GM12878 (cell line): ENCODE results near the gene COQ9. TPM values are rescaled to one million over a fixed set of nuclear protein-coding genes. Genes with fewer than 3 reads are reported as not detected.
A peak's percentile ranks its signal among the peaks of the same experiment; 100 is the strongest.

ENCODE experiments used
- ATAC-seq: fragments of 200-7000 bp; cut with Tn5 transposase; 3 replicates; pipeline ENCODE4 v1.9.1; 2020; ENCODE audit warnings: mild to moderate bottlenecking, moderate library complexity
- BruUV-seq: library from RNA; stranded (reverse); fragments of 400-500 nt; replicated peaks from 2 replicates; lab custom pipeline; 2021; lab: Mats Ljungman, UMichigan
- CTCF ChIA-PET: fragments of 300-600 bp; sonication (Branson Sonifier 250); formaldehyde crosslinking; extraction: SDS; loops from one replicate; lab custom pipeline; 2021; ENCODE audit warnings: inconsistent platforms; lab: Yijun Ruan, JAX
- POLR2A ChIA-PET: fragments of 350-600 bp; formaldehyde crosslinking; extraction: SDS; loops from one replicate; lab custom pipeline; 2021; ENCODE audit warnings: inconsistent platforms; lab: Charles Lee
- RAD21 ChIA-PET: fragments of 300-600 bp; sonication (Branson Sonifier 250); formaldehyde crosslinking; loops from one replicate; lab custom pipeline; 2023; ENCODE audit warnings: antibody characterized with exemption; ENCODE audit not compliant: unreplicated experiment; lab: Charles Lee
- SMC1A ChIA-PET: fragments of 300-600 bp; sonication (Branson Sonifier 250); formaldehyde crosslinking; loops from one replicate; lab custom pipeline; 2023; ENCODE audit not compliant: unreplicated experiment, uncharacterized antibody; lab: Charles Lee
- DNase-seq: peaks from one replicate; pipeline ENCODE4 v3.0.0-alpha.2; 2011; ENCODE audit warnings: low read depth, low spot score
- FAIRE-seq: peaks from 3 replicates; lab custom pipeline; 2011; peaks lifted over from hg19 to GRCh38; lab: Jason Lieb, UNC
- H2AFZ ChIP-seq: 2 replicates; pipeline ENCODE4 v1.6.0; 2011; ENCODE audit warnings: low read depth, low read length, control low read depth; ENCODE audit not compliant: control insufficient read depth
- H3K27ac ChIP-seq: 2 replicates; pipeline ENCODE4 v1.5.1; 2011; ENCODE audit warnings: control low read depth; ENCODE audit not compliant: control insufficient read depth, insufficient read depth
- H3K27me3 ChIP-seq, 2 experiments: replicated peaks in 1 of 2; 2 replicates each; pipeline versions ENCODE4 v1.6.0 to v1.6.1; 2011; ENCODE audit warnings: low read length in 1 of 2; ENCODE audit not compliant: control insufficient read depth in 2 of 2, insufficient read depth in 2 of 2
- H3K36me3 ChIP-seq, 2 experiments: 2 replicates each; pipeline ENCODE4 v1.5.1; 2011; ENCODE audit warnings: low read length in 1 of 2; ENCODE audit not compliant: control insufficient read depth in 2 of 2, insufficient read depth in 2 of 2
- H3K4me1 ChIP-seq: 2 replicates; pipeline ENCODE4 v1.6.1; 2011; ENCODE audit warnings: mild to moderate bottlenecking, low read length, moderate library complexity, mixed read lengths; ENCODE audit not compliant: control insufficient read depth, insufficient read depth
- H3K4me2 ChIP-seq: 2 replicates; pipeline ENCODE4 v1.6.0; 2011; ENCODE audit warnings: control low read depth; ENCODE audit not compliant: control insufficient read depth, insufficient read depth
- H3K4me3 ChIP-seq: fragments of 200-600 bp; sonication (generic); 2 replicates; pipeline ENCODE4 v1.5.1; 2016
- H3K79me2 ChIP-seq: 2 replicates; pipeline ENCODE4 v1.6.0; 2011; ENCODE audit warnings: low read length; ENCODE audit not compliant: control insufficient read depth, insufficient read depth
- H3K9ac ChIP-seq: 2 replicates; pipeline ENCODE4 v1.8.0; 2011; ENCODE audit warnings: low read length, control low read depth, mixed read lengths; ENCODE audit not compliant: control insufficient read depth, insufficient read depth
- H3K9me3 ChIP-seq: replicated peaks from 3 replicates; pipeline ENCODE4 v1.5.1; 2011; ENCODE audit warnings: mild to moderate bottlenecking, low read length; ENCODE audit not compliant: control insufficient read depth, insufficient read depth
- H4K20me1 ChIP-seq: 2 replicates; pipeline ENCODE4 v1.6.0; 2011; ENCODE audit not compliant: control insufficient read depth, insufficient read depth
- CTCF ChIP-seq, 3 experiments: IDR thresholded peaks in 2 of 3; conservative IDR thresholded peaks in 1 of 3; 2 replicates each; pipeline ENCODE4 v1.5.1; 2011; ENCODE audit warnings: low read depth in 3 of 3, low read length in 3 of 3, mild to moderate bottlenecking in 3 of 3, control low read depth in 2 of 3, moderate library complexity in 2 of 3, inconsistent platforms in 1 of 3, mixed read lengths in 1 of 3; ENCODE audit not compliant: control insufficient read depth in 2 of 3, insufficient read depth in 1 of 3; ENCODE audit errors: extremely low read depth in 1 of 3
- MEF2B ChIP-seq: fragments of 450-650 bp; IDR thresholded peaks from 2 replicates; pipeline ENCODE4 v1.6.1; 2018; ENCODE audit warnings: mild to moderate bottlenecking, moderate library complexity; ENCODE audit not compliant: partially characterized antibody, poor library complexity, severe bottlenecking
- POLR2AphosphoS5 ChIP-seq: IDR thresholded peaks from 2 replicates; pipeline ENCODE4 v1.6.1; 2011; ENCODE audit warnings: mild to moderate bottlenecking, low read length, inconsistent platforms
- ZBTB4 ChIP-seq: fragments of 450-650 bp; formaldehyde crosslinking; IDR thresholded peaks from 2 replicates; pipeline ENCODE4 v1.4.0; 2022; ENCODE audit warnings: mild to moderate bottlenecking, moderate library complexity
- whole genome bisulfite sequencing: methylation state at CpG from one replicate; pipeline ENCODE4 v1.1.6; 2016; ENCODE audit warnings: low lambda C conversion rate; ENCODE audit not compliant: insufficient replicate concordance, insufficient coverage; ENCODE audit errors: missing lambda C conversion rate; 5-methylcytosine and 5-hydroxymethylcytosine counted together
- in situ Hi-C: fragments of 300-500 bp; cut with MboI; formaldehyde crosslinking; loops from 9 replicates; pipeline ENCODE4 v1.14.3; 2018; ENCODE audit warnings: mixed read lengths
- intact Hi-C: fragments of 100-400 bp; cut with micrococcal nuclease; formaldehyde crosslinking; loops from one replicate; pipeline ENCODE4 v1.14.2; 2022; ENCODE audit not compliant: unreplicated experiment
- polyA plus RNA-seq, 11 experiments: library from polyadenylated mRNA; depleted of rRNA in 4 of 11; unstranded in 6 of 11; stranded (reverse) in 5 of 11; fragments of >200 nt; fragmentation: Nextera tagmentation in 4 of 11; fragmentation: Illumina TruSeq in 1 of 11; extraction: Ambion mirVana in 4 of 11; extraction: Trizol in 1 of 11; gene quantifications; 1 replicate in 1 of 11; 2 replicates in 10 of 11; pipeline versions ENCODE4 v1.2.1 to v1.2.3, GENCODE V29; 2011 to 2016; ENCODE audit warnings: inconsistent platforms in 2 of 11, missing spikeins in 2 of 11, low read depth in 1 of 11
- total RNA-seq, 4 experiments: library from RNA; depleted of rRNA in 3 of 4; stranded (reverse); fragments of >200 nt in 3 of 4; fragmentation: Illumina TruSeq in 1 of 4; extraction: Trizol in 1 of 4; gene quantifications; 2 replicates each; pipeline versions ENCODE4 v1.2.1 to v1.2.3, GENCODE V29; 2013 to 2021

Gene COQ9
- total and polyA plus RNA-seq, 10 of the 15 experiments (the other 5 are each of a cell fraction or from before 2014, with no cell fraction given) = 24.1 to 79.7 (median 50.1) TPM

- DNase-seq (no peak), ATAC-seq (no peak), FAIRE-seq (no peak)
- ChIA-PET SMC1A (interaction anchor here (0.7 to 2.6 kb wide), 11 partner anchors 9 to 101 kb away, joined by 3 to 10 read pairs (median 4); no protein-coding TSS in a partner anchor), POLR2A (interaction anchor here (1.1 to 1.5 kb wide), 3 partner anchors 9 to 22 kb away, joined by 3 to 8 read pairs (median 4); no protein-coding TSS in a partner anchor), RAD21 (interaction anchor here (0.5 to 2.1 kb wide), 4 partner anchors 9 to 103 kb away, joined by 3 to 8 read pairs (median 4); no protein-coding TSS in a partner anchor), CTCF (interaction anchor here (1.0 to 1.6 kb wide), 4 partner anchors 10 to 104 kb away, joined by 3 to 4 read pairs (median 3); no protein-coding TSS in a partner anchor)
- H3K9ac ChIP-seq = no peak within 1 kb of the TSS
- TF ChIP-seq MEF2B (no peak), CTCF (IDR thresholded peaks at IDR 0.05 in 2 of 3, conservative IDR thresholded peaks at IDR 0.05 in 1 of 3; ENCODE audit: control insufficient read depth in 2 of 3, extremely low read depth in 1 of 3, insufficient read depth in 1 of 3, low read depth in 3 of 3, low read length in 3 of 3) (0 out of 6 replicates have a peak, but pooled peaks of 1 of the 3 experiments have one; percentile 3), ZBTB4 (CRISPR knock-in tag) (no peak), POLR2AphosphoS5 (no peak)
- no peaks in the 10 kb centered on the region for H3K9me3 ChIP-seq
- in situ Hi-C loops (no loop called here), intact Hi-C loops (no loop called here)
- H3K79me2 ChIP-seq = no peaks in the 10 kb centered on the region
- no peaks in the 10 kb centered on the region for H4K20me1 ChIP-seq
- H3K4me1 ChIP-seq = peaks cover 7% of the 10 kb centered on the region
- no peak within 1 kb of the TSS for H2AFZ ChIP-seq
- no peak within 1 kb of the TSS for H3K27ac ChIP-seq
- H3K4me3 ChIP-seq = no peak within 1 kb of the TSS
- WGBS = 84% methylated on average over 17 of the region's 17 CpGs
- no peak within 1 kb of the TSS for H3K4me2 ChIP-seq
- no peaks in the 10 kb centered on the region for H3K36me3 ChIP-seq
- no TSS peak for BruUV-seq
- no peaks in the 10 kb centered on the region for H3K27me3 ChIP-seq
These were observed 43.1 kb upstream of the COQ9 start, which contains the start of gene CCL17 for GRCh38 chr16:57403965-57404817. Gene CCL17, plus strand, starts transcription at chr16:57404767. Its CDS starts 9,166 bp downstream, at chr16:57413933.
